GM12891 (cell line): ENCODE measurements around the gene SURF6.

Experiments
- POLR2A ChIP-seq: IDR thresholded peaks from 2 replicates; pipeline ENCODE4 v1.6.1; 2011; ENCODE audit warnings: low read depth, low read length, control low read depth
- POLR2AphosphoS5 ChIP-seq: IDR thresholded peaks from 2 replicates; pipeline ENCODE4 v1.6.1; 2011; ENCODE audit warnings: low read depth, low read length, control low read depth
- POU2F2 ChIP-seq: IDR thresholded peaks from 2 replicates; pipeline ENCODE4 v1.6.1; 2011; ENCODE audit warnings: low read depth, mild to moderate bottlenecking, control low read depth, low read length, moderate library complexity

GRCh38 chr9:133294257-133294656, 41.7 kb downstream of the SURF6 start:
- TF ChIP-seq POLR2A (no peak), POLR2AphosphoS5 (no peak), POU2F2 (no peak)
